ENCODE measurements around the gene CKS1B.

GRCh38 chr1:154962795-154963330 lies 11.6 kb upstream of the CKS1B start:
- TF ChIP-seq POLR2A (IDR thresholded peaks at IDR 0.05) (no peak), CTCF (IDR thresholded peaks at IDR 0.05 in 8 of 11, conservative IDR thresholded peaks at IDR 0.05 in 3 of 11) (no peak)

All from spleen (tissue), 7 donors.